Choroid plexus epithelial cell (primary cell): ENCODE data around the gene FNDC3B.

ENCODE experiments used
- DNase-seq: peaks from one replicate; pipeline ENCODE4 v3.0.0-alpha.2; 2010; ENCODE audit warnings: low read depth
- H3K4me3 ChIP-seq: 2 replicates; pipeline ENCODE4 v1.5.1; 2011; ENCODE audit warnings: low read depth, mild to moderate bottlenecking, control low read depth, low read length, moderate library complexity
- TF ChIP-seq, protein P1 (sequence below): conservative IDR thresholded peaks from 2 replicates; pipeline ENCODE4 v1.5.1; 2011; ENCODE audit warnings: low read depth, mild to moderate bottlenecking, control low read depth, inconsistent platforms, low read length, moderate library complexity

Gene FNDC3B

DNA sequence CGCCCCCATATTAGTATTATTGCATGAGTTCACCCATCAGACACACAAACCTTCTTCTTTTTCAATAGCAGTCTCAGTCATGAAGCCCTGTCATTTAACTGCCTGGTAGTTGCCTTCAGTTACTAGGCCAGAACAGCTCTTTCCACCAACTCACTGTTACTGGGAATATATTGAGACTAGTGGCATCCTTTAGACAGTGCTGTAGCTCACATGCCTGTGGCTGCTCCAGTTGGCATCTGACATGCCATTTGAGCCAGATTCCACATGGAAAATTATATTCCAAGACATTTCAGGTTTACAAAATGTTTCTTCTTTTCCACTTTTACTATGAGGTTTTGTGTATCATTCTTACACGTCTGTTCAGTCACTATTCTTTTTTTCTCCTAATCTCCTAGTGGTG is 262.8 kb downstream of the FNDC3B start:
- no peak overlapping the region for H3K4me3 ChIP-seq
- no peak for DNase-seq
- TF ChIP-seq, protein P1, sequence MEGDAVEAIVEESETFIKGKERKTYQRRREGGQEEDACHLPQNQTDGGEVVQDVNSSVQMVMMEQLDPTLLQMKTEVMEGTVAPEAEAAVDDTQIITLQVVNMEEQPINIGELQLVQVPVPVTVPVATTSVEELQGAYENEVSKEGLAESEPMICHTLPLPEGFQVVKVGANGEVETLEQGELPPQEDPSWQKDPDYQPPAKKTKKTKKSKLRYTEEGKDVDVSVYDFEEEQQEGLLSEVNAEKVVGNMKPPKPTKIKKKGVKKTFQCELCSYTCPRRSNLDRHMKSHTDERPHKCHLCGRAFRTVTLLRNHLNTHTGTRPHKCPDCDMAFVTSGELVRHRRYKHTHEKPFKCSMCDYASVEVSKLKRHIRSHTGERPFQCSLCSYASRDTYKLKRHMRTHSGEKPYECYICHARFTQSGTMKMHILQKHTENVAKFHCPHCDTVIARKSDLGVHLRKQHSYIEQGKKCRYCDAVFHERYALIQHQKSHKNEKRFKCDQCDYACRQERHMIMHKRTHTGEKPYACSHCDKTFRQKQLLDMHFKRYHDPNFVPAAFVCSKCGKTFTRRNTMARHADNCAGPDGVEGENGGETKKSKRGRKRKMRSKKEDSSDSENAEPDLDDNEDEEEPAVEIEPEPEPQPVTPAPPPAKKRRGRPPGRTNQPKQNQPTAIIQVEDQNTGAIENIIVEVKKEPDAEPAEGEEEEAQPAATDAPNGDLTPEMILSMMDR, result no peak

DNA sequence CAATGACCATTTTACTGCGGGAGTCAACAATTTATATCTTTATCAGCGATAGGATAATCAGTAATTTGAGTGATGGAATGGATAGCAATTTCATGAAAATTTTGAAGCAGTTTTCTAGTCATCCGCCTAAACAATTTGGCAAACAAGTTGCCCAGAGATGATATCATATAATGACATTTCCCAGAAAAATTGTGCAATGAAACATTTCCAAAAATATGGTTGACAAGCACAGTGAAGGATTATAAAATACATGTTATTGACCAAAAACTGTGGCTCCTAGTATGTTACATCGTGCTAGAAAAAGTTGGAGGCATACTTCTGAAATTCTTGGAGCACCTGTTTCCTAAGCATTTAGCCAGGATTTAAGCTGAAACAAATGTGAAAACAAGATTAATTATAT is 263.8 kb downstream of the FNDC3B start:
- no peak overlapping the region for H3K4me3 ChIP-seq
- TF ChIP-seq, protein P1, result no peak
- DNase-seq, result no peak

DNA sequence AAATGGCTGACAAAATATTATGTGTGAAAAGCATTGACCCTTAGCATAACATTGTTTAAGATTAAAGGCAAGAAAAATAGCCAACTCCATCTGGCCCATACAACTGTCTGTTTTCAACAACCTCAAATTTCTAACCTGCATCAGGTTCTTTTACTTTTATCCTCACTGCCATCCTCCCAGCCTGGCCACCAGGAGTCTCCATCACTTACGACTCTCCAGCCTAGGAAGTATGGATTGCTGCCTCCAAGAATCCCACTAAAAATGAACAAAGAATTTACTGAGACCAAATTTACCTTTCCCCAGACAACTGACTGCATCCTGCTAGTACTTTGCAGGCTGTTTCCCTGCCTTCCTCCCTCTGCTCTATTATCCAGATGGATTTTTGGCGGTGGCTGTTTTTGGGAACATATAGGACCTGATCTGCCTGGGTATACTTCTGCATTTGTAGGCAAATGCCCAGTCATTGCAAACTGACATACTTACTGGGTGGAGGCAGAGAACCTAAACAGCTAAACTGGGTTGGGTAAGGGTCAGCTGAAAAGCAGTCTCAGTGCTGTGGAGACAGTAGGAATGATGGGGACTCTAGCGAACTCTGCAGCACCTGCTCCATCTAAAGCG is 264.7 kb downstream of the FNDC3B start:
- TF ChIP-seq, protein P1, result peak; percentile 56

DNA sequence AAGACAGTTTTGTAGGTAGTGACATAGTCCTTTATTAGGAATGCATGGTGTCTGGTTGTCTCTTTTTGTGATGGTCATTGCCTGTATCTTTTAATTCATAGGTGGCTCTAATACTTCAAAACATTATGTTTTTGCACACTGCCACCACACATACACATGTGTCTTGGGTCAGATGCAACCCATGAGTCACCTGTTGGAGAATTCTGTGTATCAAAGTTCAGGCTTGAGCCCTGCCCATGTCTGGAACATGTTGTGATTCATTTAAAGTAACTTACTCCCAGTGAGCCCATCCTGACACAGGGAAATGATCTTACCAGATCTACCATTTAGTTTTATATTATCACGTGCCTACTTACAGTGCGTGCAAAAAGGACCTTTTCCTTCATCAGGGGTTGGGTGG is 266.2 kb downstream of the FNDC3B start:
- TF ChIP-seq, protein P1, result no peak
- H3K4me3 ChIP-seq, result no peak overlapping the region
- DNase-seq, result peak; percentile 87

More for the DNA sequence above, 264.7 kb downstream of the FNDC3B start:
- no peak for DNase-seq
- no peak overlapping the region for H3K4me3 ChIP-seq

DNA sequence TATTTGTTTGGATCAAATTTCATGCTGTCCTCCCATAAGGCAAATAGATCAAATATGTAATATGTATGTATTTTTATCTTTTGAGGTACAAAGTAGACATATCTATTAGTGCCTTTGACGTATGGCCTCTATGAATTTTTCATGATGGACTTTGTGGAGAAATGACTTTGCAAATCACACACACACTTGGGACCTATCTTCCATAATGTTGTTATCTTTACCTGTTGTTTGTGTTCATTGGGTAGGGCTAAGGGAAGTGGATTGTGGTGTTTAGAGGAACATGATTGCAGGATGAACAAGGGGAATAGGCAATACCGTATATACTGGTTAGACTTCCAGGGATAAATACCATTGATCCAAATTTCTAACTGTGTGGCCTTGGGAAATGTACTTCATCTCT is 266.6 kb downstream of the FNDC3B start:
- TF ChIP-seq, protein P1, result no peak
- H3K4me3 ChIP-seq, result no peak overlapping the region
- DNase-seq, result no peak

DNA sequence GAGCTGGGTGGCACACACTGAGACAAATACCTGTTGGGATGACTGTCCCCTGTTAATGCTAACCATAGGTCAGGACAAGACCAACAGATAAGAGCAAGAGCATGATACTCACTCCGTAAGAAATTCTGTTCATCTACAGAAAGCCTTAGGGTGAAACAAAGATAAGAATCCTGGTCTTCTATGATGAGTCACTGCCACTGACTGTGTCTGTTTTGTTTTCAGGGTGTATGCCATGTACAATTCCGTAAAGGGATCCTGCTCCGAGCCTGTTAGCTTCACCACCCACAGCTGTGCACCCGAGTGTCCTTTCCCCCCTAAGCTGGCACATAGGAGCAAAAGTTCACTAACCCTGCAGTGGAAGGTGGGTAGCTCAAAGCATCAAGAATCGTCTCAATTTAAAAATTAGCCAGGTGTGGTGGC is 267.8 kb downstream of the FNDC3B start:
- DNase-seq, result peak; percentile 72
- TF ChIP-seq, protein P1, result no peak

DNA sequence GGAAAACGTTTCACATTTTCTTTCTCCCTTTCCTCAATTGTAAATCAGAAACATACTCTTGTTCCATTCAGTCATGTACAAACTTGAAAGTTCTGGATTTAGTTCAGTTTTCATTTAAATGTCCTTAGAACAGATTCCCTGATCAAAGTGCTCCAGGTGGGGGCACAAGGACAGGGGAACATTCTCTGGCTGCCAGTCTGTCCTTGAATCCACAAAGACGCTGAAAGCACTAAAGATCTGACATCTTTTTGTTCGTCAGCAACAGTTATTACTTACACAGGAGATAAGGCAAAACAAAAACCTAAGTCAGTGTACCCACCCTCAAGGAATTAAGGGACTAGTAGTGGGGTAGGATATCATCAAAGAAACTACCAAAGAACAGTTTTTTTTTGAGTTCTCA is 269.7 kb downstream of the FNDC3B start:
- H3K4me3 ChIP-seq, result no peak overlapping the region
- TF ChIP-seq, protein P1, result no peak
- no peak for DNase-seq

More for the DNA sequence above, 267.8 kb downstream of the FNDC3B start:
- no peak overlapping the region for H3K4me3 ChIP-seq
